ENCODE measurements around the gene AKAP12.

AKAP12 gene

DNA sequence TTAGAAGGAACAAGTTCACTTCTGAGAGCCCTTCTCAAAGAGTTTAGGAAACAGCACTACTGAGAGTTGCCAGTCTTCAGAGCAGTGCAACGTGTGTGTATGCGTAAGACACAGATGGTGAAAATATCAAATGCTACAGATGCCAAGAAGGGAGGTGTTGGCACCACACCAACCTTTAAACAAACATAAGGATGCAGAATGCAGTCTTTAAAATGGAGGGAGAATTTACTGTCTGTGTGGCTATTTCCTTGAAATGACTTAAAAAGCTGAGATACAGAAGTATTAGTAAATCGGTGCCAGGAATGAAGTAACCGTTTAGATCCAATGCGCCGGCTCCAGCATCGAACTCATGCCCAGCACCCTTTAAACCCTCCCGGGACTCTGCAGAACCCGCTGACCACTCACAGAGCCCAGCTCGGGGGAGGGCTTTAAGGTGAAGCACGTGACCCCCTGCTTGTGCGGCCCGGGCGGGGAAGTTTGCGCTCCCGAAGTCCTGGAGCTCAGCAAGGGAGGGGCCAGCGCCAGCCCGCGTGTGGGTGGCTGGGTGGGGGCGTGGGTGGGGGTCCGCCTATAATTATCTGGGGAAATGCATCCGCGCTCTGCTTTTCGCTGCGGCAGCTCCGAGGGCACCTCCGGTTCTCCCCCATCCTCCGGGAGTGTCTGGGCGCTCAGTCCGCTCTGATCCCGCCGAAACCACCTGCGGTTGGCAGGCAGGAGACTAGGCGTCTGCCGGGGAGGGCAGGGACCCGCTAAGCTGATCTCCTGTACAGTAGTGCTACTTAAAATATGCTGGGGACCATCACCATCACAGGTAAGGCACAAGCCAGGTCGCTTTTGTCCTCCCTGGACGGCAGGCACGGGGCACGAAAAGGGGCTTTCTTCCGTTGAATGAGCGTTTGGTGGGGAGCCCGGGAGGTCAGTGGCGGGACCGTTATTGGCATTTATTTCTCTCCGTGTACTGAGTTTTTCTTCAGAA lies 85.6 kb downstream of the AKAP12 start:
- TF ChIP-seq, protein P1, sequence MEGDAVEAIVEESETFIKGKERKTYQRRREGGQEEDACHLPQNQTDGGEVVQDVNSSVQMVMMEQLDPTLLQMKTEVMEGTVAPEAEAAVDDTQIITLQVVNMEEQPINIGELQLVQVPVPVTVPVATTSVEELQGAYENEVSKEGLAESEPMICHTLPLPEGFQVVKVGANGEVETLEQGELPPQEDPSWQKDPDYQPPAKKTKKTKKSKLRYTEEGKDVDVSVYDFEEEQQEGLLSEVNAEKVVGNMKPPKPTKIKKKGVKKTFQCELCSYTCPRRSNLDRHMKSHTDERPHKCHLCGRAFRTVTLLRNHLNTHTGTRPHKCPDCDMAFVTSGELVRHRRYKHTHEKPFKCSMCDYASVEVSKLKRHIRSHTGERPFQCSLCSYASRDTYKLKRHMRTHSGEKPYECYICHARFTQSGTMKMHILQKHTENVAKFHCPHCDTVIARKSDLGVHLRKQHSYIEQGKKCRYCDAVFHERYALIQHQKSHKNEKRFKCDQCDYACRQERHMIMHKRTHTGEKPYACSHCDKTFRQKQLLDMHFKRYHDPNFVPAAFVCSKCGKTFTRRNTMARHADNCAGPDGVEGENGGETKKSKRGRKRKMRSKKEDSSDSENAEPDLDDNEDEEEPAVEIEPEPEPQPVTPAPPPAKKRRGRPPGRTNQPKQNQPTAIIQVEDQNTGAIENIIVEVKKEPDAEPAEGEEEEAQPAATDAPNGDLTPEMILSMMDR (IDR thresholded peaks at IDR 0.05; ENCODE audit: low read depth, low read length): no peak
- Histone ChIP-seq H3K4me3 (ENCODE audit: low read depth, low read length) (peak overlapping the region; percentile 45), H3K36me3 (no peaks in the 10 kb centered on the region), H3K27ac (no peak overlapping the region), H3K27me3 (ENCODE audit: insufficient read depth, low read depth, severe bottlenecking) (no peaks in the 10 kb centered on the region), H3K9me3 (ENCODE audit: severe bottlenecking) (peaks cover 2% of the 10 kb centered on the region)
- DNase-seq: peak; percentile 58

DNA sequence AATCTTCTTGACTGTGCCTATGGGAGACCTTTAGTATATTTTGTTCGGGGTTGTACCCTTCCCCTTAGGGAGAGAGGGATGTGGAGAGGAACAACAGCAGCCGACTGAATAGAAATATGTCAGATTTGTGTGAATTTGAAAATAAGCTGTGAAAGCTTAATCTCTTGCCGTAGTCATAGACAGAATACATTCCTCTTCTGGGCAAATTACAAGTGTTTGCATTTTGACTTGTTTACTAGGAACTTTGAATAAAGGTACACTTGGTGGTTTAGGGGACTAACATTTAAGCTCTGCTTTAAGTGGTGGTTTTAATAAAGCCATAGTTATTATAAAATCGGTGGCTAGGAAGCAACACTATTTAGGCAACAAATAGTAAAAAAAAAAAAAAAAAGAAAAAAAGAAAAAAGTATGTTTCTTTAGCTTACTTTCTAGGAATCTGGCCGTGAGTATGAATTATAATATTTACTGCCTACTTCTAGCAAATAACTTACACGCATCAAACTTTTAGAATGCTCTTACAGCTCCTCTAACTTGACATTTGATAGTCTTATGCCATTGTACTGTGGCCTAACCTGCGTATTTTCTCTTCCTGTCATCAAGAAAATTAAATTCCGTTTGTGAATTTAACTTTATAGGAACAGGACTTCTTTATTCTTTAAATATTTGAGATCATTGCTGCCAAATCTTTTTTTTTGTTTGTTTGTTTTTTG lies 86.5 kb downstream of the AKAP12 start:
- no peak overlapping the region for H3K27ac ChIP-seq
- peak overlapping the region; percentile 45 for H3K4me3 ChIP-seq (ENCODE audit: low read depth, low read length)
- no peak for DNase-seq
- H3K36me3 ChIP-seq: no peaks in the 10 kb centered on the region
- no peaks in the 10 kb centered on the region for H3K27me3 ChIP-seq (ENCODE audit: insufficient read depth, low read depth, severe bottlenecking)
- peaks cover 2% of the 10 kb centered on the region for H3K9me3 ChIP-seq (ENCODE audit: severe bottlenecking)
- TF ChIP-seq, protein P1 (IDR thresholded peaks at IDR 0.05; ENCODE audit: low read depth, low read length): no peak

DNA sequence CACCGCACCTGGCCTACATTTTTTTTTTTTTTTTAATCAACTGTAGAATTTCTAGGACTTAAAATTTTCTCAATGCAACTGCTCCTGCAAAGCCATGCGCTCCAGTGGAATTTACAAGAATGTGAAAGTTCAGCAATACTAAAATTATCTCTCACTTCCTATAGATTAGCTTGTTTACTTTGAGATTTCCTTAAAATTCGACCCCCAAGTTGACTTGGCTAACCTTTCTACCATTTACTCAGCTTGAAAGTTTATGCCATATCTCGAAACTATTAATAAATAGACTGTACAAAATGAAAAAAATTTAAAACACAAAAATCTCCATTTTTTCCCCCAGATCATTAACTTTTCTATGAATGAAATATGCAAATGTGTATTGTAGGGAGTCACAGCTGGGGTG lies 87.3 kb downstream of the AKAP12 start:
- Histone ChIP-seq H3K9me3 (ENCODE audit: severe bottlenecking) (no peaks in the 10 kb centered on the region), H3K4me3 (ENCODE audit: low read depth, low read length) (no peak overlapping the region), H3K36me3 (no peaks in the 10 kb centered on the region), H3K27ac (no peak overlapping the region), H3K27me3 (ENCODE audit: insufficient read depth, low read depth, severe bottlenecking) (no peaks in the 10 kb centered on the region)
- no peak for DNase-seq
- TF ChIP-seq, protein P1 (IDR thresholded peaks at IDR 0.05; ENCODE audit: low read depth, low read length): no peak

- no peak for DNase-seq
- no peaks in the 10 kb centered on the region for H3K36me3 ChIP-seq
- H3K27ac ChIP-seq: no peak overlapping the region
- H3K4me3 ChIP-seq (ENCODE audit: low read depth, low read length): no peak overlapping the region
- H3K27me3 ChIP-seq (ENCODE audit: insufficient read depth, low read depth, severe bottlenecking): no peaks in the 10 kb centered on the region
- no peaks in the 10 kb centered on the region for H3K9me3 ChIP-seq (ENCODE audit: severe bottlenecking)
- TF ChIP-seq, protein P1 (IDR thresholded peaks at IDR 0.05; ENCODE audit: low read depth, low read length): no peak
Observed at GRCh38 chr6:151330130-151330696, 90.4 kb downstream of the AKAP12 start.

DNA sequence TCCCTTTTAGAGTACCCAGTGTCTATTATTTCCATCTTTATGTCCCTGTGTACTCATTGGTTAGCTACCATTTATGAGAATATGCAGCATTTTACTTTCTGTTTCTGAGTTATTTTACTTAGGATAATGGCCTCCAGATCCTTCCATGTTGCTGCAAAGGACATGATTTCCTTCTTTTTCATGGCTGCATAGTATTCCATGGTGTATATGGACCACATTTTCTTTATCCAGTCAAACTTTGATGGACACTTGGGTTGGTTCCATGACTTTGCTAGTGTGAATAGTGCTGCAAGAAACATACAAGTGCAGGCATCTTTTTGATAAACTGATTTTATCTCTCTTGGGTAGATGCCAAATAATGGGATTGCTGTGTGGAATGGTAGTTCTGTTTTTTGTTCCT lies 96.2 kb downstream of the AKAP12 start:
- TF ChIP-seq, protein P1 (IDR thresholded peaks at IDR 0.05; ENCODE audit: low read depth, low read length): no peak
- no peaks in the 10 kb centered on the region for H3K9me3 ChIP-seq (ENCODE audit: severe bottlenecking)
- H3K36me3 ChIP-seq: no peaks in the 10 kb centered on the region
- no peaks in the 10 kb centered on the region for H3K27me3 ChIP-seq (ENCODE audit: insufficient read depth, low read depth, severe bottlenecking)
- H3K27ac ChIP-seq: no peak overlapping the region
- H3K4me3 ChIP-seq (ENCODE audit: low read depth, low read length): no peak overlapping the region
- DNase-seq: no peak

All from WERI-Rb-1 (cell line).